Natural killer cell (primary cell): ENCODE results near the gene NEURL1B. TPM values are rescaled to one million over a fixed set of nuclear protein-coding genes. Genes with fewer than 3 reads are reported as not detected.

Source experiments
- ATAC-seq, 3 donors: fragments of 150-1000 bp in 2 of 3; fragments of 200-7000 bp in 1 of 3; cut with Tn5 transposase; 1 replicate in 1 of 3; 2 replicates in 2 of 3; pipeline ENCODE4 v1.10.0; 2021; ENCODE audit warnings: mild to moderate bottlenecking in 2 of 3, moderate library complexity in 2 of 3
- DNase-seq, 2 donors: peaks; one replicate each; pipeline versions ENCODE4 v3.0.0 to v3.0.0-alpha.2; 2013 to 2021; ENCODE audit warnings: mixed read lengths in 1 of 2
- H3K27ac ChIP-seq: one replicate; pipeline ENCODE4 v1.5.1; 2013; ENCODE audit warnings: mild to moderate bottlenecking, low read length
- H3K27me3 ChIP-seq: one replicate; pipeline ENCODE4 v1.6.1; 2013; ENCODE audit warnings: low read length; ENCODE audit not compliant: control insufficient read depth, insufficient read depth
- H3K36me3 ChIP-seq: one replicate; pipeline ENCODE4 v1.6.1; 2013; ENCODE audit warnings: low read length; ENCODE audit not compliant: control insufficient read depth, insufficient read depth
- H3K4me1 ChIP-seq: one replicate; pipeline ENCODE4 v1.6.1; 2013; ENCODE audit warnings: low read length; ENCODE audit not compliant: control insufficient read depth, insufficient read depth
- H3K4me3 ChIP-seq: one replicate; pipeline ENCODE4 v1.5.1; 2013; ENCODE audit warnings: low read length
- H3K9me3 ChIP-seq: one replicate; pipeline ENCODE4 v1.6.1; 2013; ENCODE audit warnings: low read length; ENCODE audit not compliant: control insufficient read depth, insufficient read depth
- H3K27ac Mint-ChIP-seq, 2 donors: one replicate each; pipeline ENCODE4 v1.8.0; 2022; ENCODE audit warnings: mild to moderate bottlenecking in 2 of 2, mixed read lengths in 2 of 2, moderate library complexity in 1 of 2
- H3K27me3 Mint-ChIP-seq, 2 donors: one replicate each; pipeline ENCODE4 v1.8.0; 2022; ENCODE audit warnings: low read depth in 2 of 2, mixed read lengths in 2 of 2
- H3K36me3 Mint-ChIP-seq: one replicate; pipeline ENCODE4 v1.8.0; 2022; ENCODE audit warnings: mixed read lengths
- H3K4me1 Mint-ChIP-seq, 2 donors: one replicate each; pipeline ENCODE4 v1.8.0; 2022; ENCODE audit warnings: mixed read lengths in 2 of 2
- H3K4me3 Mint-ChIP-seq: one replicate; pipeline ENCODE4 v1.8.0; 2022; ENCODE audit warnings: mild to moderate bottlenecking, moderate library complexity, mixed read lengths
- H3K9me3 Mint-ChIP-seq, 2 donors: one replicate each; pipeline ENCODE4 v1.8.0; 2022; ENCODE audit warnings: mixed read lengths in 2 of 2
- WGBS: methylation state at CpG from one replicate; pipeline ENCODE4 v1.1.7; 2013; ENCODE audit warnings: missing lambda C conversion rate; ENCODE audit not compliant: insufficient coverage; 5-methylcytosine and 5-hydroxymethylcytosine counted together
- intact Hi-C: fragments of 100-400 bp; cut with micrococcal nuclease; formaldehyde crosslinking; loops from one replicate; pipeline ENCODE4 v1.14.2; 2022
- total RNA-seq, 4 donors: library from RNA; stranded (reverse); fragments of 120-200 nt in 1 of 4; gene quantifications; one replicate each; pipeline versions ENCODE4 v1.2.3 to v1.2.4, GENCODE V29; 2013 to 2022
- TF ChIP-seq, protein P1 (sequence below): fragments of 200-600 bp; IDR thresholded peaks from one replicate; pipeline ENCODE4 v1.8.0; 2022; ENCODE audit warnings: antibody characterized with exemption

The NEURL1B gene
- total RNA-seq, 3 donors from 2014 or later (not counting 1 experiment from before 2014, with no cell fraction given), result 0.28 to 0.54 (median 0.45) TPM

DNA sequence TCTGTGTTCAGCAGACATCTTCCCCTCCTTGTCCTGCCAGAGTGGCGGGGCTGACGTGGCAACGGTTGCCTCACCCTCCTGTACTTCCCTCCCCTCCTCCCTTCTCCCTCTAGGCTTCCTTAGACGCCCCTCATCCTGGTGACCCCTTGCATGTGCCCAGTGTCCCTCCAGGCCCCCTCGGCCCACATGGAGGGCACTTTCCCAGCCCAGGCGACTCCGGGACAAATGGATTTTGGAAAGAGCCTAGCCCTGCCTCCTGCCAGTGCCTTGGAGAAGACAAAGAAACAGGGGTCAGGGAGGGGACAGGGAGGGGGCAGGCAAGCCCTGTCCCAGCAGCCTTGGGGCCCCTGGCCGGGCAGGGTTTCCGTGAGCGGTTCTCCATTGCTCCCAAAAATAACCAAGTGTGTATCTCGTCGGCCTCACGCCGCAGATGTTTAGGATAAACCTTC is 38.3 kb upstream of the NEURL1B start:
- no peak overlapping the region for H3K4me3 Mint-ChIP-seq
- intact Hi-C loops, result no loop called here
- Histone ChIP-seq H3K36me3 (no peaks in the 10 kb centered on the region), H3K4me3 (no peak overlapping the region), H3K4me1 (no peaks in the 10 kb centered on the region), H3K9me3 (no peaks in the 10 kb centered on the region), H3K27ac (no peak overlapping the region), H3K27me3 (no peaks in the 10 kb centered on the region)
- no peaks in the 10 kb centered on the region for H3K36me3 Mint-ChIP-seq
- TF ChIP-seq, protein P1, sequence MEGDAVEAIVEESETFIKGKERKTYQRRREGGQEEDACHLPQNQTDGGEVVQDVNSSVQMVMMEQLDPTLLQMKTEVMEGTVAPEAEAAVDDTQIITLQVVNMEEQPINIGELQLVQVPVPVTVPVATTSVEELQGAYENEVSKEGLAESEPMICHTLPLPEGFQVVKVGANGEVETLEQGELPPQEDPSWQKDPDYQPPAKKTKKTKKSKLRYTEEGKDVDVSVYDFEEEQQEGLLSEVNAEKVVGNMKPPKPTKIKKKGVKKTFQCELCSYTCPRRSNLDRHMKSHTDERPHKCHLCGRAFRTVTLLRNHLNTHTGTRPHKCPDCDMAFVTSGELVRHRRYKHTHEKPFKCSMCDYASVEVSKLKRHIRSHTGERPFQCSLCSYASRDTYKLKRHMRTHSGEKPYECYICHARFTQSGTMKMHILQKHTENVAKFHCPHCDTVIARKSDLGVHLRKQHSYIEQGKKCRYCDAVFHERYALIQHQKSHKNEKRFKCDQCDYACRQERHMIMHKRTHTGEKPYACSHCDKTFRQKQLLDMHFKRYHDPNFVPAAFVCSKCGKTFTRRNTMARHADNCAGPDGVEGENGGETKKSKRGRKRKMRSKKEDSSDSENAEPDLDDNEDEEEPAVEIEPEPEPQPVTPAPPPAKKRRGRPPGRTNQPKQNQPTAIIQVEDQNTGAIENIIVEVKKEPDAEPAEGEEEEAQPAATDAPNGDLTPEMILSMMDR, result no peak
- H3K4me1 Mint-ChIP-seq, result no peaks in the 10 kb centered on the region
- DNase-seq (no peak), ATAC-seq (no peak)
- no peak overlapping the region for H3K27ac Mint-ChIP-seq
- H3K27me3 Mint-ChIP-seq, result peaks cover 7 to 16% of the 10 kb centered on the region in 2 donors
- WGBS, result 75% methylated on average over 14 of the region's 14 CpGs
- no peaks in the 10 kb centered on the region for H3K9me3 Mint-ChIP-seq

DNA sequence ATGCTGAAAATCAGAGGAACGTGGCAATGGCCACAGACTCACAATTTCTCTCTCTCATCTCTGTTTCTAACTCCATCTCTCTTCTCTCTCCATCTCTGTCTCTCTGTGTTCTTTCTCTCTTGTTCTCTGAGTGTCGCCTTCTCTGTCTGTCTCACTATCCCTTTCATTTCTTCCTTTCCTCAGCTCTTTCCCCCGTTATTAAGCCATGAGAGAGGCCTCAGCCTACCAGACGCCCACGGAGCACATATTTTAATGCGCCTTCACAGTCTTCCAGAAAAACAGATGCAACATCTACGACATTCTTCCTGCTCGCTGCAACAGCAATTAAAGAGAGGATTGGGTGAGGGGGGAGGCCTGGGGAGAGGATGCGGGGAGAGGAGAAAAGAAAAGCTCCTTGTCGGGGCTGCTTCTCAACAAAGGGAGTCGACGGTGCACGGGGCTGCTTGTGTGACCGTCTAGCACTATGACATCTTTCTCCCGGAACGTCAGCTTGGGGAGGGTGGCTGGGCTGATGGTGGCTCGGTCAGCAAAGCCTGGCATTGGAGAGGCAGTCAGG is 37.7 kb upstream of the NEURL1B start:
- Mint-ChIP-seq H3K27ac (no peak overlapping the region), H3K4me3 (no peak overlapping the region), H3K27me3 (peaks cover 8 to 17% of the 10 kb centered on the region in 2 donors), H3K9me3 (no peaks in the 10 kb centered on the region), H3K4me1 (no peaks in the 10 kb centered on the region), H3K36me3 (no peaks in the 10 kb centered on the region)
- no peak overlapping the region for H3K27ac ChIP-seq
- intact Hi-C loops, result no loop called here
- TF ChIP-seq, protein P1, result no peak
- H3K4me1 ChIP-seq, result no peaks in the 10 kb centered on the region
- DNase-seq (no peak), ATAC-seq (no peak)
- H3K27me3 ChIP-seq, result no peaks in the 10 kb centered on the region
- no peaks in the 10 kb centered on the region for H3K36me3 ChIP-seq
- H3K4me3 ChIP-seq, result no peak overlapping the region
- H3K9me3 ChIP-seq, result no peaks in the 10 kb centered on the region
- 90% methylated on average over 17 of the region's 17 CpGs for WGBS

DNA sequence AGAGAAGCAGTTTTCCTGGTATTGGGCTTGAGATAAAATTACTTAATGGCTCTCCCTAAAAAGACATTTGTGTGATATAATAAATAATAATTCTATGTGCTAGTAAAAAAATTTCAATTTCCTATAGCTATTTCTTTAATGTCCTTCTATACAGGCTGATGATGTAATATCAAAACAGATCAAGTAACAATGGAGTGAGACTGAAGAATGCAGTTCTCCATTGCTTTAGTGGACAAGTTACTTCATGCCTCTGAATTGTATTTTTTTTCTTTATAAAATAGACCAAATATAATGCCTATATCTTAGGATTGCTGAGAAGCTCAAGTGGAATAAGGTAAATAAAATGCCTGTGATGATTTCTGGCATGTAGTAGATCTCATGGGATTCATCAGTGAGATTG is 35.6 kb upstream of the NEURL1B start:
- Histone ChIP-seq H3K9me3 (no peaks in the 10 kb centered on the region), H3K27ac (no peak overlapping the region), H3K4me1 (no peaks in the 10 kb centered on the region), H3K36me3 (no peaks in the 10 kb centered on the region), H3K4me3 (no peak overlapping the region), H3K27me3 (no peaks in the 10 kb centered on the region)
- no peaks in the 10 kb centered on the region for H3K9me3 Mint-ChIP-seq
- H3K27me3 Mint-ChIP-seq, result peaks cover 8 to 17% of the 10 kb centered on the region in 2 donors
- no peak overlapping the region for H3K27ac Mint-ChIP-seq
- ATAC-seq, result no peak
- no peak overlapping the region for H3K4me3 Mint-ChIP-seq
- H3K4me1 Mint-ChIP-seq, result no peaks in the 10 kb centered on the region
- DNase-seq, result no peak
- TF ChIP-seq, protein P1, result no peak
- H3K36me3 Mint-ChIP-seq, result no peaks in the 10 kb centered on the region
- intact Hi-C loops, result no loop called here

DNA sequence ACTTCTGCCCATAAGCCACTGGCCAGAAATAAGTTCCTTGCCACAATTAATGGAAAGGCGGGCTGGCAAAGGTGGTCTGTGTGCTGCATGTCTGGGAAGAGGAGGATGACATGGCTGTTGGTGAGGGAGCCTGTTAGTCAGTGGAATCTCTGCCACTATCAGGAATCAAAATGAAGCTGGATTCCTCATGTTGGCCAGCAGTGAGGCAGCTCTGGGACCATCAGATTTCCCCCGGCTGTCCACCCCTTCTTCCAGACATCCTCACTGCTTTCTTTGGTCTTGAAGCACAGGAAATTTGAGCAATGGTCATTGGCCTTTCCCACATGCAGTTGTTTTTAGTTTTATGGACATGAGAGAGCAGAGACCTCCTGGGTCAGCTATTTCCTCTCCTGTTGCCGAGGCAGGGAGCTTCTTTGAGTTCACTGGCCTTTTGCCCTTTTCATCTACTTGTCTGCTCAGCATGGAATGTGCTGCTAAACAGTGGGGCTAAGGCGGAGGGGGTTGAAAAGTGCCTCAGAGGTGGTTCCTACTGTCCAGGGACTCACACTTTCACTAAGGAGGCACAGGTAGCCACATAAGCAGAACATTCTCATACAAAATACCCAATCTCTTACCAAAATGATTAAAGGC is 34.8 kb upstream of the NEURL1B start:
- ATAC-seq (no peak), DNase-seq (no peak)
- H3K27ac Mint-ChIP-seq, result no peak overlapping the region
- intact Hi-C loops, result no loop called here
- peaks cover 11 to 17% of the 10 kb centered on the region in 2 donors for H3K27me3 Mint-ChIP-seq
- 74% methylated on average over 4 of the region's 4 CpGs for WGBS
- no peaks in the 10 kb centered on the region for H3K4me1 Mint-ChIP-seq
- no peaks in the 10 kb centered on the region for H3K36me3 ChIP-seq
- H3K9me3 Mint-ChIP-seq, result no peaks in the 10 kb centered on the region
- no peak overlapping the region for H3K4me3 ChIP-seq
- no peaks in the 10 kb centered on the region for H3K4me1 ChIP-seq
- TF ChIP-seq, protein P1, result no peak
- no peak overlapping the region for H3K4me3 Mint-ChIP-seq
- H3K36me3 Mint-ChIP-seq, result no peaks in the 10 kb centered on the region
- H3K27me3 ChIP-seq, result no peaks in the 10 kb centered on the region
- no peaks in the 10 kb centered on the region for H3K9me3 ChIP-seq
- H3K27ac ChIP-seq, result no peak overlapping the region
